K562 (cell line): Measurements from ENCODE around the gene XRCC3. TPM values are rescaled to one million over a fixed set of nuclear protein-coding genes. Genes with fewer than 3 reads are reported as not detected.
A peak's percentile ranks its signal among the peaks of the same experiment; 100 is the strongest.

Experiments used
- DEAF1 ChIP-seq: fragments of 450-650 bp; formaldehyde crosslinking; IDR thresholded peaks from 2 replicates; pipeline ENCODE4 v1.4.0; 2020; ENCODE audit warnings: mild to moderate bottlenecking, moderate library complexity
- ELF4 ChIP-seq: fragments of 450-650 bp; formaldehyde crosslinking; IDR thresholded peaks from 2 replicates; pipeline ENCODE4 v1.4.0; 2022; ENCODE audit warnings: missing genetic modification characterization
- L3MBTL2 ChIP-seq: fragments of 450-650 bp; IDR thresholded peaks from 2 replicates; pipeline ENCODE4 v1.6.1; 2016; ENCODE audit warnings: mild to moderate bottlenecking, moderate library complexity
- MAFG ChIP-seq: fragments of 450-650 bp; conservative IDR thresholded peaks from 2 replicates; pipeline ENCODE4 v1.6.1; 2016; ENCODE audit warnings: missing genetic modification characterization, missing compliant biosample characterization
- MTA2 ChIP-seq: fragments of 450-650 bp; IDR thresholded peaks from 2 replicates; pipeline ENCODE4 v1.6.1; 2016; ENCODE audit warnings: low read depth
- MYC ChIP-seq, 2 experiments: fragments of 250-450 bp in 1 of 2; sonication (Bioruptor Pico) in 1 of 2; IDR thresholded peaks; 2 replicates each; pipeline versions ENCODE4 v1.5.1 to v1.6.1; 2012 to 2021; ENCODE audit warnings: low read depth in 2 of 2, borderline replicate concordance in 1 of 2, improper control_type of control experiment in 1 of 2, low read length in 1 of 2, mild to moderate bottlenecking in 1 of 2, moderate library complexity in 1 of 2
- MYNN ChIP-seq, 2 experiments: sonication (generic); formaldehyde crosslinking in 1 of 2; IDR thresholded peaks; 2 replicates each; pipeline versions ENCODE4 v1.5.0 to v1.6.1; 2016 to 2020; ENCODE audit warnings: antibody characterized with exemption in 1 of 2, missing genetic modification reagents in 1 of 2
- NELFE ChIP-seq: IDR thresholded peaks from 2 replicates; pipeline ENCODE4 v1.6.1; 2011; ENCODE audit warnings: mild to moderate bottlenecking; ENCODE audit not compliant: insufficient read depth, insufficient read length
- NFATC3 ChIP-seq: fragments of 450-650 bp; IDR thresholded peaks from 2 replicates; pipeline ENCODE4 v1.6.1; 2017; ENCODE audit warnings: mild to moderate bottlenecking
- NR2C2 ChIP-seq, 2 experiments: fragments of 200-800 bp in 1 of 2; sonication (Bioruptor generic) in 1 of 2; sonication (generic) in 1 of 2; formaldehyde crosslinking in 1 of 2; IDR thresholded peaks; 2 replicates each; pipeline versions ENCODE4 v1.6.1 to v1.8.0; 2016 to 2022; ENCODE audit warnings: mild to moderate bottlenecking in 1 of 2, missing compliant biosample characterization in 1 of 2, missing genetic modification characterization in 1 of 2, missing genetic modification reagents in 1 of 2
- NR3C1 ChIP-seq: sonication (generic); formaldehyde crosslinking; IDR thresholded peaks from 2 replicates; pipeline ENCODE4 v1.8.1; 2022; ENCODE audit warnings: missing genetic modification reagents
- RAD21 ChIP-seq, 2 experiments: fragments of 250-450 bp in 1 of 2; fragments of 450-650 bp in 1 of 2; sonication (Bioruptor Pico) in 1 of 2; formaldehyde crosslinking in 1 of 2; IDR thresholded peaks in 1 of 2; conservative IDR thresholded peaks in 1 of 2; 2 replicates each; pipeline versions ENCODE4 v1.4.0 to v1.8.0; 2020 to 2022; ENCODE audit warnings: mild to moderate bottlenecking in 2 of 2, moderate library complexity in 1 of 2
- SNAPC5 ChIP-seq: fragments of 250-450 bp; sonication (Bioruptor Pico); IDR thresholded peaks from 2 replicates; pipeline ENCODE4 v1.8.0; 2021; ENCODE audit warnings: moderate library complexity, mild to moderate bottlenecking, inconsistent platforms
- UBTF ChIP-seq, 2 experiments: IDR thresholded peaks; 2 replicates each; pipeline ENCODE4 v1.6.1; 2012; ENCODE audit warnings: improper control_type of control experiment in 2 of 2, low read depth in 2 of 2, low read length in 2 of 2, borderline replicate concordance in 1 of 2
- ZNF282 ChIP-seq: sonication (generic); formaldehyde crosslinking; IDR thresholded peaks from 2 replicates; pipeline ENCODE4 v1.8.1; 2023; ENCODE audit warnings: missing genetic modification reagents
- ZNF311 ChIP-seq: fragments of 250-450 bp; sonication (Bioruptor Pico); IDR thresholded peaks from 2 replicates; pipeline ENCODE4 v1.4.0; 2020; ENCODE audit warnings: mild to moderate bottlenecking, moderate library complexity
- ZNF41 ChIP-seq: fragments of 250-450 bp; sonication (Bioruptor Pico); conservative IDR thresholded peaks from 2 replicates; pipeline ENCODE4 v1.4.0; 2020; ENCODE audit warnings: mild to moderate bottlenecking
- polyA plus RNA-seq, 8 experiments: library from polyadenylated mRNA; depleted of rRNA in 4 of 8; stranded (reverse) in 5 of 8; unstranded in 3 of 8; fragments of >200 nt; fragmentation: Nextera tagmentation in 2 of 8; fragmentation: Illumina TruSeq in 1 of 8; extraction: Ambion mirVana in 2 of 8; extraction: Trizol in 1 of 8; gene quantifications; 2 replicates each; pipeline versions ENCODE4 v1.2.1 to v1.2.3, GENCODE V29; 2011 to 2014; ENCODE audit warnings: inconsistent platforms in 1 of 8, missing spikeins in 1 of 8
- total RNA-seq, 7 experiments: library from RNA; depleted of rRNA in 6 of 7; stranded (reverse); fragments of >200 nt in 6 of 7; fragmentation: Illumina TruSeq in 2 of 7; extraction: Trizol in 2 of 7; gene quantifications; 2 replicates each; pipeline versions ENCODE4 v1.2.1 to v1.2.3, GENCODE V29; 2011 to 2021; ENCODE audit warnings: low replicate concordance in 1 of 7
- TF ChIP-seq, protein P1 (sequence below): fragments of 250-450 bp; sonication (Bioruptor Pico); IDR thresholded peaks from 2 replicates; pipeline ENCODE4 v1.6.1; 2021; ENCODE audit warnings: mild to moderate bottlenecking
- TF ChIP-seq, protein P2 (sequence below): fragments of 450-650 bp; IDR thresholded peaks from 2 replicates; pipeline ENCODE4 v1.6.1; 2016; ENCODE audit warnings: borderline replicate concordance

The XRCC3 gene
- total and polyA plus RNA-seq, 9 of the 15 experiments (the other 6 are each of a cell fraction or from before 2014, with no cell fraction given) = 0.34 to 59.3 (median 30.3) TPM

GRCh38 chr14:103718572-103718971 is 3.3 kb upstream of the XRCC3 start (continued):
- TF ChIP-seq NR2C2 (CRISPR knock-in tag; IDR thresholded peaks at IDR 0.05) (no peak), NR2C2 (tag; IDR thresholded peaks at IDR 0.05) (no peak), SNAPC5 (CRISPR knock-in tag) (no peak), DEAF1 (no peak), ZNF311 (CRISPR knock-in tag) (no peak), MYC (IDR thresholded peaks at IDR 0.05; ENCODE audit: low read depth, low read length) (0 out of 2 replicates have a peak, but pooled peaks have one; percentile 52), MYC (CRISPR knock-in tag; IDR thresholded peaks at IDR 0.05; ENCODE audit: borderline replicate concordance, low read depth) (no peak), NELFE (no peak), NFATC3 (no peak), MTA2 (no peak), MYNN (IDR thresholded peaks at IDR 0.05) (no peak), MYNN (CRISPR knock-in tag; IDR thresholded peaks at IDR 0.05) (no peak), ZNF41 (CRISPR knock-in tag) (no peak), MAFG (tag) (no peak), ELF4 (CRISPR knock-in tag) (no peak), RAD21 (CRISPR knock-in tag; conservative IDR thresholded peaks at IDR 0.05 in 1 of 2, IDR thresholded peaks at IDR 0.05 in 1 of 2) (no peak), ZNF282 (CRISPR knock-in tag) (no peak), NR3C1 (no peak), L3MBTL2 (peak; percentile 40), UBTF (IDR thresholded peaks at IDR 0.05; ENCODE audit: borderline replicate concordance in 1 of 2, low read depth in 2 of 2, low read length in 2 of 2) (no peak)
- TF ChIP-seq, protein P1, sequence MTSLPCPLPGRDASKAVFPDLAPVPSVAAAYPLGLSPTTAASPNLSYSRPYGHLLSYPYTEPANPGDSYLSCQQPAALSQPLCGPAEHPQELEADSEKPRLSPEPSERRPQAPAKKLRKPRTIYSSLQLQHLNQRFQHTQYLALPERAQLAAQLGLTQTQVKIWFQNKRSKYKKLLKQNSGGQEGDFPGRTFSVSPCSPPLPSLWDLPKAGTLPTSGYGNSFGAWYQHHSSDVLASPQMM (CRISPR knock-in tag) = no peak
- TF ChIP-seq, protein P2, sequence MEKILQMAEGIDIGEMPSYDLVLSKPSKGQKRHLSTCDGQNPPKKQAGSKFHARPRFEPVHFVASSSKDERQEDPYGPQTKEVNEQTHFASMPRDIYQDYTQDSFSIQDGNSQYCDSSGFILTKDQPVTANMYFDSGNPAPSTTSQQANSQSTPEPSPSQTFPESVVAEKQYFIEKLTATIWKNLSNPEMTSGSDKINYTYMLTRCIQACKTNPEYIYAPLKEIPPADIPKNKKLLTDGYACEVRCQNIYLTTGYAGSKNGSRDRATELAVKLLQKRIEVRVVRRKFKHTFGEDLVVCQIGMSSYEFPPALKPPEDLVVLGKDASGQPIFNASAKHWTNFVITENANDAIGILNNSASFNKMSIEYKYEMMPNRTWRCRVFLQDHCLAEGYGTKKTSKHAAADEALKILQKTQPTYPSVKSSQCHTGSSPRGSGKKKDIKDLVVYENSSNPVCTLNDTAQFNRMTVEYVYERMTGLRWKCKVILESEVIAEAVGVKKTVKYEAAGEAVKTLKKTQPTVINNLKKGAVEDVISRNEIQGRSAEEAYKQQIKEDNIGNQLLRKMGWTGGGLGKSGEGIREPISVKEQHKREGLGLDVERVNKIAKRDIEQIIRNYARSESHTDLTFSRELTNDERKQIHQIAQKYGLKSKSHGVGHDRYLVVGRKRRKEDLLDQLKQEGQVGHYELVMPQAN = no peak
